ENCODE measurements around the gene AKAP17A. TPM values are rescaled to one million over a fixed set of nuclear protein-coding genes. Genes with fewer than 3 reads are reported as not detected.

AKAP17A gene
- total and polyA plus RNA-seq, 2 of the 13 experiments (the other 11 are each of a cell fraction or from before 2014, with no cell fraction given) = 20.5 to 26.5 TPM

DNA sequence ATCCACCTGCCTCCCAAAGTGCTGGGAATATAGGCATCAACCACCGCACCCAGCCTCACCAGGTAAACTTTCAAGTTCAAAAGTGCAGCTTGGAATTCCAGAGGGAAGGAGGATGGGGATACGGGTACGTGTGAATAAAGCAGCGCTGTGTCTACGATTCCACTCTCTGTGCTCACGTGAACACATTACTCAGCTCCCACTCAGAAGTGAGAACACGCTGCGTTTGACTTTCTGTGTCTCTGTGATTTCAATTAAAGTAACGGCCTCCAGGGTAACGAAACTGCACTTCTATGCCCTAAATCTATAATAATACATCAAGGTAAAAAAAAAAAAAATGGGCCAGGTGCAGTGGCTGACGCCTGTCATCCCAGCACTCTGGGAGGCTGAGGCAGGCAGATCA, 15.1 kb downstream of the AKAP17A start:
- Histone ChIP-seq H3K4me2 (ENCODE audit: low read depth, low read length) (no peak overlapping the region), H3K27ac (ENCODE audit: extremely low read length, insufficient read depth, low read length) (no peak overlapping the region), H3K79me2 (ENCODE audit: insufficient read depth, low read length) (no peaks in the 10 kb centered on the region), H3K36me3 (replicated peaks in 1 of 2; ENCODE audit: control insufficient read depth in 1 of 2, insufficient read depth in 2 of 2, low read length in 2 of 2) (peaks cover 10 to 12% of the 10 kb centered on the region in 2 experiments; a peak in 3 of 5 replicates), H4K20me1 (ENCODE audit: insufficient read depth, low read length) (no peaks in the 10 kb centered on the region), H3K9me3 (ENCODE audit: low read length) (no peaks in the 10 kb centered on the region), H3K4me1 (ENCODE audit: insufficient read depth, low read length) (0 out of 2 replicates have a peak, but pooled peaks cover 8% of the 10 kb centered on the region), H2AFZ (ENCODE audit: low read length) (no peak overlapping the region), H3K4me3 (replicated peaks in 1 of 3; ENCODE audit: insufficient read depth in 1 of 3, low read depth in 2 of 3, low read length in 3 of 3) (no peak overlapping the region), H3K27me3 (ENCODE audit: control insufficient read depth in 1 of 2, insufficient read depth in 2 of 2, low read length in 2 of 2) (0 out of 5 replicates have a peak, but pooled peaks cover 0 to 2% of the 10 kb centered on the region in 2 experiments), H3K9ac (ENCODE audit: insufficient read depth, low read depth, low read length) (no peak overlapping the region)
- DNase-seq (ENCODE audit: low spot score) (no peak), ATAC-seq (no peak), FAIRE-seq (no peak)
- in situ Hi-C loops (cut with HindIII; ENCODE audit: extremely low pct_ligation_motif_present, low pct_unique_long_range_greater_than_20kb) = no loop called here
- BruUV-seq (replicated peaks) = no TSS peak
- 81% methylated on average over 11 of the region's 11 CpGs for WGBS (ENCODE audit: low lambda C conversion rate)
- POLR2A ChIA-PET = no interaction called here
- no peak for TF ChIP-seq HMG20B (CRISPR knock-in tag; conservative IDR thresholded peaks at IDR 0.05)
- TF ChIP-seq ZNF768 (CRISPR knock-in tag; IDR thresholded peaks at IDR 0.05) = no peak
- TF ChIP-seq HNRNPLL (IDR thresholded peaks at IDR 0.05; ENCODE audit: low read depth, low read length, poor library complexity, severe bottlenecking) = no peak
- no peak for TF ChIP-seq ZNF337 (CRISPR knock-in tag; IDR thresholded peaks at IDR 0.05; ENCODE audit: borderline replicate concordance, low read depth)
- no peak for TF ChIP-seq MXI1 (IDR thresholded peaks at IDR 0.05; ENCODE audit: borderline replicate concordance, low read depth, low read length)
- no peak for TF ChIP-seq ZNF713 (CRISPR knock-in tag; IDR thresholded peaks at IDR 0.05)
- TF ChIP-seq ZNF557 (CRISPR knock-in tag; IDR thresholded peaks at IDR 0.05) = no peak
- TF ChIP-seq ZNF800 (CRISPR knock-in tag; IDR thresholded peaks at IDR 0.05) = no peak
- TF ChIP-seq SOX13 (IDR thresholded peaks at IDR 0.05) = no peak
- TF ChIP-seq SOX13 (CRISPR knock-in tag; conservative IDR thresholded peaks at IDR 0.05 in 1 of 2, IDR thresholded peaks at IDR 0.05 in 1 of 2) = no peak
- TF ChIP-seq ZNF879 (CRISPR knock-in tag; IDR thresholded peaks at IDR 0.05) = no peak
- no peak for TF ChIP-seq SATB2 (CRISPR knock-in tag; IDR thresholded peaks at IDR 0.05)
- TF ChIP-seq MLLT10 (CRISPR knock-in tag; IDR thresholded peaks at IDR 0.05) = no peak
- TF ChIP-seq TAF15 (IDR thresholded peaks at IDR 0.05; ENCODE audit: low read depth, low read length, poor library complexity, severe bottlenecking) = no peak
- TF ChIP-seq ZNF883 (CRISPR knock-in tag; IDR thresholded peaks at IDR 0.05; ENCODE audit: not compliant biosample characterization) = no peak
- no peak for TF ChIP-seq ZSCAN21 (CRISPR knock-in tag; IDR thresholded peaks at IDR 0.05; ENCODE audit: borderline replicate concordance)
- intact Hi-C loops (cut with micrococcal nuclease; ENCODE audit: unreplicated experiment) = no loop called here
- CTCF ChIA-PET (ENCODE audit: low intra/inter-chr PET ratio, low total read pairs) = no interaction called here

All from HepG2 (cell line).